ENCODE measurements around the gene ZNF746.
"Not testable (repeated sequence)": the region's sequence is repeated elsewhere in the genome, so short reads cannot be mapped to it uniquely, and the experiment has no call there.

Gene ZNF746

GRCh38 chr7:149458235-149458634 is 39.4 kb downstream of the ZNF746 start:
- WGBS, 2 experiments (ENCODE audit: insufficient coverage in 2 of 2), result 100% methylated on average over 1 of the region's 3 CpGs; no CpG with 5 or more reads in 1 of the 2 experiments
- Histone ChIP-seq H3K4me1 (ENCODE audit: control insufficient read depth, insufficient read depth, low read length, poor library complexity, severe bottlenecking) (peaks cover 3% of the 10 kb centered on the region), H3K27ac (ENCODE audit: low read depth, low read length, severe bottlenecking) (no peak overlapping the region), H3K36me3 (ENCODE audit: control insufficient read depth, insufficient read depth, low read length) (peaks cover 35% of the 10 kb centered on the region), H3K9me3 (ENCODE audit: control insufficient read depth, low read length) (no peaks in the 10 kb centered on the region), H3K4me3 (ENCODE audit: extremely low read depth, insufficient read depth, low read length, poor library complexity, severe bottlenecking) (no peak overlapping the region)

DNA sequence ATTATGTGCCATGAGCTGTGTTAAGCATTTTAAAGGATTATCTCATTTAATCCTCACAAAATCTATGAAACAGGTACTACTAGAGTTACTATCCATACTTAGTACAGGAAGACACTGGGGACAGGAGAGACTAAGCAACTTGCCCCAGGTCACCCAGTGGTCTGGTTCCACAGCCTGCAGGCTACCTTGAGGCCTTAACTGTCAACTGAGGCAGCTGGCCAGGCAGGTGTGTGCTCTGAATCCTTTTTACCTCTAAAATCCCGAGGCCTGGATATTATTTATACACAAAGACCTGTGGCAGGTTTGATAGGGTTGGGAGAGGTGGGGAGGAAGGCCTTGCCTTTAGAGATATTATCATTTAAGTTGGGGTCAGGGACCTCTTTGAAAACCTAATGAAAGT is 39.8 kb downstream of the ZNF746 start:
- peaks cover 3% of the 10 kb centered on the region for H3K4me1 ChIP-seq (ENCODE audit: control insufficient read depth, insufficient read depth, low read length, poor library complexity, severe bottlenecking)
- no peaks in the 10 kb centered on the region for H3K9me3 ChIP-seq (ENCODE audit: control insufficient read depth, low read length)
- H3K4me3 ChIP-seq (ENCODE audit: extremely low read depth, insufficient read depth, low read length, poor library complexity, severe bottlenecking), result no peak overlapping the region
- no CpG with 5 or more reads among the region's 1 CpG for WGBS, 2 experiments (ENCODE audit: insufficient coverage in 2 of 2)
- no peak overlapping the region for H3K27ac ChIP-seq (ENCODE audit: low read depth, low read length, severe bottlenecking)
- H3K36me3 ChIP-seq (ENCODE audit: control insufficient read depth, insufficient read depth, low read length), result peaks cover 37% of the 10 kb centered on the region

DNA sequence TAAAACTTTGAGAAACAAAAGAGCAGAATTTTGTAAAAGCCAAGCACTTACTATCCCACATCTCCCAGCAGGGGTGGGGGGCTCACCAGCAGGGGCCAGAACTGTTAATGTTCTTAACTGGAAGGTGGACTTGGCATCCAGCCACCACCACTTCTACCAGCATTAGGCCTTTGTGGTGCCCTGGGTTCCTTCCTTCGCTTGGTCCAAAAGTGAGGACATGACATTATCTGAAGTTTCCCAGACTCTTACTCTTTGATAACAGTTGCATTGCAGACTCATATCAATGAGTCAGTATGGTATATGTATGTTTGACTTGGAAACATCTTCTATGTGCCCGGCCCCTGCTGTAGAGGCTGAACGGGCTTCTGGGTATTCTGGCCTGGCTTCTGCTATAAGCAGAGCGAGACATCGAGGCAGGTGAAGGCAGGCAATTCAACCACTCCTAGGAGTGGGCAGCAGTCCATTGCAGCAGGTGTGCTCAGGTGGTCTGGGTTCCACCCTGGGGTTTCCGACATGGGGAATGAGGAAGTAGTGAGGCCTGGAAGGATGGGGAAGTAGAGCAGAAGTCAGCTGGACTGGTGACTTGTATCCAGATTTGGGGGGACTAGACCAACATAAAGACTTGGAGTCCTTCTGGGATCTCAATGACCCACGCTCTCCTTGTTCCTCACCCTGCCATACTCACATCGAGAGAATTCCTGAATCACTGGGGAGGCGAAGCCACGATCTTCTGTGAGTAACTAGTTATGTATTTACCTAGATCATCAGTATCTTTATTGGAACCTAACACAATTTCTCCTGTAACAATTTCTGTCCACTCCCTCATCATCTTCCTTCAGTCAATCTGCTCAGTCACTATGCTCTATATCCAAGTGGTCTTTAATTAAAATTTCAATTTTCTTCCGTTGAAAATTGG is 40.8 kb downstream of the ZNF746 start:
- WGBS, 2 experiments (ENCODE audit: insufficient coverage in 2 of 2), result 94 to 99% methylated on average over 6 to 8 of the region's 11 CpGs
- Histone ChIP-seq H3K27ac (ENCODE audit: low read depth, low read length, severe bottlenecking) (no peak overlapping the region), H3K36me3 (ENCODE audit: control insufficient read depth, insufficient read depth, low read length) (peaks cover 41% of the 10 kb centered on the region), H3K4me1 (ENCODE audit: control insufficient read depth, insufficient read depth, low read length, poor library complexity, severe bottlenecking) (peaks cover 3% of the 10 kb centered on the region), H3K9me3 (ENCODE audit: control insufficient read depth, low read length) (no peaks in the 10 kb centered on the region), H3K4me3 (ENCODE audit: extremely low read depth, insufficient read depth, low read length, poor library complexity, severe bottlenecking) (no peak overlapping the region)

- 93 to 96% methylated on average over 20 to 22 of the region's 24 CpGs for WGBS, 2 experiments (ENCODE audit: insufficient coverage in 2 of 2)
Measured at GRCh38 chr7:149455175-149455950, 42.2 kb downstream of the ZNF746 start.

GRCh38 chr7:149454750-149455149 is 42.9 kb downstream of the ZNF746 start:
- Histone ChIP-seq H3K4me3 (ENCODE audit: extremely low read depth, insufficient read depth, low read length, poor library complexity, severe bottlenecking) (no peak overlapping the region), H3K9me3 (ENCODE audit: control insufficient read depth, low read length) (no peaks in the 10 kb centered on the region), H3K27ac (ENCODE audit: low read depth, low read length, severe bottlenecking) (no peak overlapping the region), H3K4me1 (ENCODE audit: control insufficient read depth, insufficient read depth, low read length, poor library complexity, severe bottlenecking) (peaks cover 3% of the 10 kb centered on the region), H3K36me3 (ENCODE audit: control insufficient read depth, insufficient read depth, low read length) (peaks cover 56% of the 10 kb centered on the region)
- 91 to 100% methylated on average over 1 to 5 of the region's 5 CpGs for WGBS, 2 experiments (ENCODE audit: insufficient coverage in 2 of 2)

More at GRCh38 chr7:149455175-149455950, 42.2 kb downstream of the ZNF746 start:
- Histone ChIP-seq H3K4me1 (ENCODE audit: control insufficient read depth, insufficient read depth, low read length, poor library complexity, severe bottlenecking) (peaks cover 3% of the 10 kb centered on the region), H3K4me3 (ENCODE audit: extremely low read depth, insufficient read depth, low read length, poor library complexity, severe bottlenecking) (no peak overlapping the region), H3K27ac (ENCODE audit: low read depth, low read length, severe bottlenecking) (no peak overlapping the region), H3K9me3 (ENCODE audit: control insufficient read depth, low read length) (no peaks in the 10 kb centered on the region), H3K36me3 (ENCODE audit: control insufficient read depth, insufficient read depth, low read length) (peaks cover 50% of the 10 kb centered on the region)

GRCh38 chr7:149454006-149454405 is 43.6 kb downstream of the ZNF746 start:
- Histone ChIP-seq H3K27ac (ENCODE audit: low read depth, low read length, severe bottlenecking) (no peak overlapping the region), H3K36me3 (ENCODE audit: control insufficient read depth, insufficient read depth, low read length) (peaks cover 63% of the 10 kb centered on the region), H3K4me1 (ENCODE audit: control insufficient read depth, insufficient read depth, low read length, poor library complexity, severe bottlenecking) (peaks cover 3% of the 10 kb centered on the region), H3K4me3 (ENCODE audit: extremely low read depth, insufficient read depth, low read length, poor library complexity, severe bottlenecking) (no peak overlapping the region), H3K9me3 (ENCODE audit: control insufficient read depth, low read length) (no peaks in the 10 kb centered on the region)
- WGBS, 2 experiments (ENCODE audit: insufficient coverage in 2 of 2), result 95 to 96% methylated on average over 9 to 10 of the region's 10 CpGs

DNA sequence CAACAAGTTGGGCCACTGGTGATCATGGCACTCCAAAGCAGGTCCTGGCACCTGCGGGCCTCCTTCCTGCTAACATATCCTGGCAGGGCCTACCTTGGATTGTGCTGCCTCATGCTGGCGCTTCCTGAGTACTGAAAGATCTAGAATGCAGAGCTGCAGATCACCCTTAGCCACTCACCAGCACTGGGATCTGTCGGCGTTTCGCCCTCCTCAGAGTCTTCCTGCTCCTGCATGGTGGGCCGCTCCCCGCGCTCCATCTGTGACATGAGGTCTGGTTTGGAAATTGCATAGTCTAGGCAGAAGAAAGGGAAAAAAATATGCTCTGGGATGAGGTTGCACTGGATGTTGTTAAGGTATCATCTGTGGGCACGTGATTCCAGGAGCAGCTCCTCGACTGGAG is 46.8 kb downstream of the ZNF746 start:
- peaks cover 77% of the 10 kb centered on the region for H3K36me3 ChIP-seq (ENCODE audit: control insufficient read depth, insufficient read depth, low read length)
- H3K9me3 ChIP-seq (ENCODE audit: control insufficient read depth, low read length), result no peaks in the 10 kb centered on the region
- no peak overlapping the region for H3K4me3 ChIP-seq (ENCODE audit: extremely low read depth, insufficient read depth, low read length, poor library complexity, severe bottlenecking)
- no peak overlapping the region for H3K27ac ChIP-seq (ENCODE audit: low read depth, low read length, severe bottlenecking)
- no peaks in the 10 kb centered on the region for H3K4me1 ChIP-seq (ENCODE audit: control insufficient read depth, insufficient read depth, low read length, poor library complexity, severe bottlenecking)
- WGBS, 2 experiments (ENCODE audit: insufficient coverage in 2 of 2), result 95 to 96% methylated on average over 5 of the region's 10 CpGs

DNA sequence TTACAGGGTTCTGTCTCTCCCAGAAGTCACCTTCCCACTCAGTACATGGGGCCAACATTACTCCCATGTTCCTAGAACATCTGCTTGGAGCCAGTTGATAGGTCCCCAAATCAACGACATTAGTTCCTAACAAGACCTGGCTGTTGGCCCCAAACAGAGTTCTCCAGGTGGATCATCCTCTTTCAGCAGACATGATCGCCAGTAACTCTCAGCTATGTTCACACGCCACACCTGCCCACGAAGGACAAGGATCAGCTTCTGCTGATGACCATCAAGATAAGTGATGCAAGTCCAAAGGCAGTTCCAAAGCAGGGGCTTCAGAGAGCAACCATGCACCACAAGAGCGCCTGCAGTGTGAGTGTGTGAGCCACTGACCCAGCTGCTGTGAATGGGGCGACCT is 47.7 kb downstream of the ZNF746 start:
- Histone ChIP-seq H3K27ac (ENCODE audit: low read depth, low read length, severe bottlenecking) (no peak overlapping the region), H3K36me3 (ENCODE audit: control insufficient read depth, insufficient read depth, low read length) (peaks cover 76% of the 10 kb centered on the region), H3K4me3 (ENCODE audit: extremely low read depth, insufficient read depth, low read length, poor library complexity, severe bottlenecking) (no peak overlapping the region), H3K4me1 (ENCODE audit: control insufficient read depth, insufficient read depth, low read length, poor library complexity, severe bottlenecking) (no peaks in the 10 kb centered on the region), H3K9me3 (ENCODE audit: control insufficient read depth, low read length) (no peaks in the 10 kb centered on the region)
- WGBS, 2 experiments (ENCODE audit: insufficient coverage in 2 of 2), result 94 to 96% methylated on average over 6 of the region's 6 CpGs

DNA sequence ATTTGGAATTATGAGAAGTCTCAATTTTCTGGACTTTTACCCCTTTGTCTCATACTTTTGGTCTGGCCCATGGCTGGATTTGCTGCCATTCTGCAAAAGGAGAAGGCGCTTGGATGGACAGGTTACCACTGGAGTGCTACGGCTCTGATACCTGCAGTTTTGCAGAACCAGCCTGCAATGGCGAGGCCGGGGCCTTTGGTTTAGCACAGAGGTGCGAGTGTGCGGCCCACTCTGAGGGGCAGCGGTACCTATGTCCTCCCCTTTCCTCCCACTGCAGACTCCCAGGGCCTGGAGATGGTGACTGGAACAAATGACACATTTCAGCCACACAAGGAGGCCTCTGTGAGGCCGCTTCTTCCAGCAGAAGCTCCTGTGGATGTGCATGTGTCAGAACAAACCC is 48.6 kb downstream of the ZNF746 start:
- Histone ChIP-seq H3K9me3 (ENCODE audit: control insufficient read depth, low read length) (no peaks in the 10 kb centered on the region), H3K36me3 (ENCODE audit: control insufficient read depth, insufficient read depth, low read length) (peaks cover 75% of the 10 kb centered on the region), H3K4me1 (ENCODE audit: control insufficient read depth, insufficient read depth, low read length, poor library complexity, severe bottlenecking) (no peaks in the 10 kb centered on the region), H3K27ac (ENCODE audit: low read depth, low read length, severe bottlenecking) (no peak overlapping the region), H3K4me3 (ENCODE audit: extremely low read depth, insufficient read depth, low read length, poor library complexity, severe bottlenecking) (no peak overlapping the region)
- WGBS, 2 experiments (ENCODE audit: insufficient coverage in 2 of 2), result 90 to 93% methylated on average over 3 to 8 of the region's 8 CpGs

DNA sequence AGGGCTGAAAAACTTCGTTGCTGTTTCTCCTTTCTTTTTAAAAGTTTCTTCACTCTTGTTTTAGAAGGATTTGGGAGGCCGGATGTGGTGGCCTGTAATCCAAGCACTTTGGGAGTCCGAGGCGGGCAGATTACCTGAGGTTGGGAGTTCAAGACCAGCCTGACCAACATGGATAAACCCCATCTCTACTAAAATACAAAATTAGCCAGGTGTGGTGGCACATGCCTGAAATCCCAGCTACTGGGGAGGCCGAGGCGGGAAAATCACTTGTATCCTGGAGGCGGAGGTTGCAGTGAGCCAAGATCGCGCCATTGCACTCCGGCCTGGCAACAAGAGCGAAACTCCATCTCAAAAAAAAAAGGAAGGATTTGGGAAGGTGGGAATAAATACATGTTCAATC is 51.6 kb downstream of the ZNF746 start:
- not testable (repeated sequence) for H3K4me3 ChIP-seq (ENCODE audit: extremely low read depth, insufficient read depth, low read length, poor library complexity, severe bottlenecking); H3K27ac ChIP-seq (ENCODE audit: low read depth, low read length, severe bottlenecking); H3K9me3 ChIP-seq (ENCODE audit: control insufficient read depth, low read length); H3K4me1 ChIP-seq (ENCODE audit: control insufficient read depth, insufficient read depth, low read length, poor library complexity, severe bottlenecking)
- WGBS, 2 experiments (ENCODE audit: insufficient coverage in 2 of 2), result 100% methylated on average over 5 to 7 of the region's 11 CpGs
- peaks cover 78% of the 10 kb centered on the region for H3K36me3 ChIP-seq (ENCODE audit: control insufficient read depth, insufficient read depth, low read length)
